Activated CD4-positive, alpha-beta T cell treated with anti-CD3 and anti-CD28 coated beads, Interleukin-2, amount 10 ng/mL, durations not matched to agents 7 days and 5 days (primary cell): ENCODE measurements around the gene OVOL3. TPM values are rescaled to one million over a fixed set of nuclear protein-coding genes. Genes with fewer than 3 reads are reported as not detected.

Experiments
- CTCF ChIA-PET: fragments of 350-600 bp; sonication (Branson Sonifier 250); formaldehyde crosslinking; loops from one replicate; lab custom pipeline; 2021; ENCODE audit warnings: antibody characterized with exemption; lab: Charles Lee
- POLR2A ChIA-PET: fragments of 350-600 bp; sonication (Branson Sonifier 250); formaldehyde crosslinking; loops from one replicate; lab custom pipeline; 2021; ENCODE audit warnings: antibody characterized with exemption; lab: Charles Lee
- DNase-seq: peaks from one replicate; pipeline ENCODE4 v3.0.0-alpha.2; 2020
- H3K27ac Mint-ChIP-seq: one replicate; pipeline ENCODE4 v1.8.0; 2021; ENCODE audit warnings: mild to moderate bottlenecking, moderate library complexity, mixed read lengths
- H3K27me3 Mint-ChIP-seq: one replicate; pipeline ENCODE4 v1.8.0; 2021; ENCODE audit warnings: mixed read lengths
- H3K36me3 Mint-ChIP-seq: one replicate; pipeline ENCODE4 v1.8.0; 2021; ENCODE audit warnings: low read depth, mixed read lengths
- H3K4me1 Mint-ChIP-seq: one replicate; pipeline ENCODE4 v1.8.0; 2021; ENCODE audit warnings: mixed read lengths
- H3K4me3 Mint-ChIP-seq: one replicate; pipeline ENCODE4 v1.8.0; 2021; ENCODE audit warnings: mild to moderate bottlenecking, moderate library complexity, mixed read lengths
- H3K9me3 Mint-ChIP-seq: one replicate; pipeline ENCODE4 v1.8.0; 2021; ENCODE audit warnings: mixed read lengths
- total RNA-seq, 2 experiments: library from RNA; stranded (reverse); gene quantifications; one replicate each; pipeline ENCODE4 v1.2.3, GENCODE V29; 2021

Gene OVOL3
- total RNA-seq, 2 experiments from 2014 or later = not detected

GRCh38 chr19:36142046-36142445, 31.1 kb downstream of the OVOL3 start:
- Mint-ChIP-seq H3K27me3 (no peaks in the 10 kb centered on the region), H3K27ac (peak overlapping the region; percentile 36), H3K36me3 (peaks cover 44% of the 10 kb centered on the region), H3K9me3 (no peaks in the 10 kb centered on the region), H3K4me3 (peak overlapping the region; percentile 88), H3K4me1 (peaks cover 25% of the 10 kb centered on the region)
- ChIA-PET POLR2A (no interaction called here), CTCF (interaction anchor here (0.6 to 1.1 kb wide), 2 partner anchors 15 to 384 kb away, joined by 3 read pairs; no protein-coding TSS in a partner anchor)
- no peak for DNase-seq

DNA sequence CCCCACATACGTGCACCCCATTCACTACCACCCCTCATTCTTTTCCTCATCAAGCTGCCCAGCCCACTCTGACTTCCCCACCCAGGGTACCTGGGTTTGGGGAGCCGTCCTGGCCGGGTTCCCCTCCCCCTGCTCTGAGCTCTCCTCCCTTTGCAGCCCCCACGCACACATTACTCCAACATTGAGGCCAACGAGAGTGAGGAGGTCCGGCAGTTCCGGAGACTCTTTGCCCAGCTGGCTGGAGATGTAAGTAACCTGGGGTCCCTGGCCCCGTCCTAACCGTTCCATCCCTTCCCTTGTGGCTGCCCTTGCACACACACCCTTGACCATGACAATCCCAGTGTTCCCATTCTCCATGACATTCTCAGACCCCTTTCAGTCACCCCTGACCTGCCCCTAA, 31.6 kb downstream of the OVOL3 start:
- POLR2A ChIA-PET = no interaction called here
- CTCF ChIA-PET = interaction anchor here (1.1 kb wide), 1 partner anchor 15 kb away, joined by 3 read pairs; no protein-coding TSS in a partner anchor

GRCh38 chr19:36144624-36145023, 33.7 kb downstream of the OVOL3 start:
- CTCF ChIA-PET = interaction anchor here (0.6 to 1.0 kb wide), 3 partner anchors 17 to 55 kb away, joined by 3 to 7 read pairs (median 4); no protein-coding TSS in a partner anchor
- POLR2A ChIA-PET = no interaction called here
- Mint-ChIP-seq H3K4me1 (peaks cover 22% of the 10 kb centered on the region), H3K36me3 (peaks cover 61% of the 10 kb centered on the region), H3K9me3 (no peaks in the 10 kb centered on the region), H3K27ac (no peak overlapping the region), H3K27me3 (no peaks in the 10 kb centered on the region), H3K4me3 (no peak overlapping the region)
- no peak for DNase-seq

More for the DNA sequence above, 31.6 kb downstream of the OVOL3 start:
- Mint-ChIP-seq H3K9me3 (no peaks in the 10 kb centered on the region), H3K36me3 (peaks cover 46% of the 10 kb centered on the region), H3K4me3 (no peak overlapping the region), H3K4me1 (peaks cover 25% of the 10 kb centered on the region), H3K27ac (peak overlapping the region; percentile 36), H3K27me3 (no peaks in the 10 kb centered on the region)
- no peak for DNase-seq

DNA sequence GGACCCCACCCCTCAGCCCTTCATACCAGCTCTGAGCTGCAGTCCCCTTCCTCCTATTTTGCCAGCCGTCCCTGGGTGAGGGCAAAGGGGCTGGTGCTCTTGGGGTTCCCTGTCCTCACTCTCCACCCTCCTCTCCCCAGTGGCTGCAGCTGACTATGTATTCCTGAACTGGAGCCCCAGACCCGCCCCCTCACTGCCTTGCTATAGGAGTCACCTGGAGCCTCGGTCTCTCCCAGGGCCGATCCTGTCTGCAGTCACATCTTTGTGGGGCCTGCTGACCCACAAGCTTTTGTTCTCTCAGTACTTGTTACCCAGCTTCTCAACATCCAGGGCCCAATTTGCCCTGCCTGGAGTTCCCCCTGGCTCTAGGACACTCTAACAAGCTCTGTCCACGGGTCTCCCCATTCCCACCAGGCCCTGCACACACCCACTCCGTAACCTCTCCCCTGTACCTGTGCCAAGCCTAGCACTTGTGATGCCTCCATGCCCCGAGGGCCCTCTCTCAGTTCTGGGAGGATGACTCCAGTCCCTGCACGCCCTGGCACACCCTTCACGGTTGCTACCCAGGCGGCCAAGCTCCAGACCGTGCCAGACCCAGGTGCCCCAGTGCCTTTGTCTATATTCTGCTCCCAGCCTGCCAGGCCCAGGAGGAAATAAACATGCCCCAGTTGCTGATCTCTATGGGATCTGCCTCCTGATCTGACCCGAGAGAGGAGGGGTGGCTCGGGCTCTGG, 38.9 kb downstream of the OVOL3 start:
- ChIA-PET CTCF (interaction anchor here (0.5 to 0.9 kb wide), 3 partner anchors 16 to 65 kb away, joined by 3 read pairs; no protein-coding TSS in a partner anchor), POLR2A (no interaction called here)
- Mint-ChIP-seq H3K4me1 (peaks cover 9% of the 10 kb centered on the region), H3K27me3 (no peaks in the 10 kb centered on the region), H3K4me3 (no peak overlapping the region), H3K9me3 (no peaks in the 10 kb centered on the region), H3K27ac (peak overlapping the region; percentile 51), H3K36me3 (peaks cover 46% of the 10 kb centered on the region)
- DNase-seq = no peak

- CTCF ChIA-PET = interaction anchor here (0.9 kb wide), 1 partner anchor 19 kb away, joined by 3 read pairs; no protein-coding TSS in a partner anchor
- peaks cover 43% of the 10 kb centered on the region for H3K36me3 Mint-ChIP-seq
- no peak overlapping the region for H3K27ac Mint-ChIP-seq
- peaks cover 9% of the 10 kb centered on the region for H3K4me1 Mint-ChIP-seq
- no peak overlapping the region for H3K4me3 Mint-ChIP-seq
- POLR2A ChIA-PET = no interaction called here
- H3K27me3 Mint-ChIP-seq = no peaks in the 10 kb centered on the region
- no peaks in the 10 kb centered on the region for H3K9me3 Mint-ChIP-seq
- no peak for DNase-seq
These were observed 39.6 kb downstream of the OVOL3 start for GRCh38 chr19:36150586-36150985.

- Mint-ChIP-seq H3K36me3 (peaks cover 37% of the 10 kb centered on the region), H3K4me1 (peaks cover 7% of the 10 kb centered on the region), H3K27ac (no peak overlapping the region), H3K27me3 (no peaks in the 10 kb centered on the region), H3K9me3 (no peaks in the 10 kb centered on the region), H3K4me3 (no peak overlapping the region)
- POLR2A ChIA-PET = no interaction called here
- DNase-seq = no peak
- CTCF ChIA-PET = interaction anchor here (0.5 to 0.9 kb wide), 2 partner anchors 18 to 25 kb away, joined by 3 to 4 read pairs; no protein-coding TSS in a partner anchor
These were observed 40.4 kb downstream of the OVOL3 start for GRCh38 chr19:36151144-36152018.

GRCh38 chr19:36152019-36152351, 41.0 kb downstream of the OVOL3 start:
- POLR2A ChIA-PET = no interaction called here
- no peaks in the 10 kb centered on the region for H3K27me3 Mint-ChIP-seq
- peaks cover 32% of the 10 kb centered on the region for H3K36me3 Mint-ChIP-seq
- CTCF ChIA-PET = no interaction called here
- DNase-seq = no peak
- peaks cover 6% of the 10 kb centered on the region for H3K4me1 Mint-ChIP-seq
- H3K9me3 Mint-ChIP-seq = no peaks in the 10 kb centered on the region
- no peak overlapping the region for H3K27ac Mint-ChIP-seq
- H3K4me3 Mint-ChIP-seq = no peak overlapping the region

DNA sequence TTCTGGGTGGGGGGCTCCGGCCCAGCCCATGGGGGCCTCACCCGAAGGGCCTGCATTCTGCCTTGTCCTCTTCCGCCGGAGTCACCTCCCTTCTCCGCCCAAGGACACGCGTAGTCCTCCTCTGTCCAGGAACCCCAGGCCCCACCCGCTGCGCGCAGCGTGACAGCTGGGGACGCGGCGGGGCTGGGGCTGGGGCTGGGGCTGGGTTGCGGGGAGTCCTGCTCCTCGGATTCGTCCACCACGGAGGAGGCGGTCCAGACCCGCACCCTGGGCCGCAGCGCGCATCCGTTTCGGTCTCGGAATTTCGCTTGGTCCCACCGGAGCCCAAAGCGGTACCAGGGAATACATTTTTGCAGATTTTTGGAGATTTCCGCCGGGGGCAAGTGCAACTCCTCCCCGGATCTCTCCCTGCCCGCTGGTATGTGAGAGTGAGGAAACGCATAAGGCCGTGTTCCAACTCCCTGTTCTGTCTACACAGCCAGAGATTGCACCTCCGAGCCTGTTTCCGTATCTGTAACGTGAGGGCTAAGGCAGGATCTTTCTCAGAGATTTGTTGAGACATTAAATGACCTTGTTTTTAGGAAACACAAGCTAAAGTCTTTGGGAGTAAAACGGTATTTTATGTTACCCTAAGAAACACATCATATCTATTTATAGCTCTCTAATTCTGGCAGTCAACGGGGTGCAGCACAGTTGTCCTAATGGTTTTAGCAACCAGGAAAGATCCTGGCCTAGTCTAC, 41.6 kb downstream of the OVOL3 start, which contains the start of gene COX7A1:
Gene COX7A1 (minus strand): TSS at position 96 of the 740 bp plus-strand sequence. CDS start 40 bp downstream, at position 56.
- DNase-seq = no peak
- Mint-ChIP-seq H3K4me1 (peaks cover 4% of the 10 kb centered on the region), H3K27me3 (no peaks in the 10 kb centered on the region), H3K36me3 (peaks cover 29% of the 10 kb centered on the region), H3K4me3 (no peak within 1 kb of the TSS), H3K9me3 (no peaks in the 10 kb centered on the region), H3K27ac (no peak within 1 kb of the TSS)
- CTCF ChIA-PET = interaction anchor here (0.6 to 1.2 kb wide), 5 partner anchors 13 to 36 kb away, joined by 3 to 5 read pairs (median 3); partner anchors contain the start of gene CAPNS1
- POLR2A ChIA-PET = no interaction called here

DNA sequence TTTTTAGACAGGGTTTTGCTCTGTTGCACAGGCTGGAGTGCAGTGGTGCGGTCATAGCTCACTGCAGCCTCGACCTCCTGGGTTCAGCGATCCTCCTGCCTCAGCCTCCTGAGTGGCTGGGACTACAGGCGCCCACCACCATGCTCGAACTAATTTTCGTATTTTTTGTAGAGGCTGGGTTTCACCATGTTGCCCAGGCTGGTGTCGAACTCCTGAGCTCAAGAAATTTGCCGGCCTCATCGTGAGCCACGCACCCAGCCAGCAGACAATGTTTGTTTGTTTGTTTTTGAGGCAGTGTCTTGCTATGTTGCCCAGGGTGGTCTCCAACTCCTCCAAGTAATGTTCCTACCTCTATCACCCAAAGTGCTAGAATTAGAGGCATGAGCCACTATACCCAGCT, 42.2 kb downstream of the OVOL3 start:
- no peak for DNase-seq
- no peaks in the 10 kb centered on the region for H3K27me3 Mint-ChIP-seq
- peaks cover 4% of the 10 kb centered on the region for H3K4me1 Mint-ChIP-seq
- H3K4me3 Mint-ChIP-seq = no peak overlapping the region
- peaks cover 26% of the 10 kb centered on the region for H3K36me3 Mint-ChIP-seq
- ChIA-PET CTCF (interaction anchor here (0.6 to 1.2 kb wide), 5 partner anchors 13 to 37 kb away, joined by 3 to 5 read pairs (median 3); partner anchors contain the start of gene CAPNS1), POLR2A (no interaction called here)
- H3K9me3 Mint-ChIP-seq = no peaks in the 10 kb centered on the region
- H3K27ac Mint-ChIP-seq = no peak overlapping the region

- ChIA-PET POLR2A (no interaction called here), CTCF (no interaction called here)
- no peaks in the 10 kb centered on the region for H3K4me1 Mint-ChIP-seq
- no peak overlapping the region for H3K4me3 Mint-ChIP-seq
- no peaks in the 10 kb centered on the region for H3K27me3 Mint-ChIP-seq
- H3K36me3 Mint-ChIP-seq = no peaks in the 10 kb centered on the region
- no peaks in the 10 kb centered on the region for H3K9me3 Mint-ChIP-seq
- H3K27ac Mint-ChIP-seq = peak overlapping the region; percentile 19
- no peak for DNase-seq
These were observed 50.1 kb downstream of the OVOL3 start for GRCh38 chr19:36160821-36161596.
